T-helper 2 cell (primary cell): ENCODE results near the gene ZBTB7A.
A peak's percentile ranks its signal among the peaks of the same experiment; 100 is the strongest.

Experiments
- DNase-seq, 5 experiments: peaks; one replicate each; pipeline versions ENCODE4 v3.0.0 to v3.0.0-alpha.2; 2012 to 2022

Gene ZBTB7A

GRCh38 chr19:4067396-4068046 is 822 bp upstream of the ZBTB7A start:
- DNase-seq: peak in 1 of 5 experiments; percentile 55

- peak in 2 of 5 experiments; percentile 41 to 56 for DNase-seq
Observed at GRCh38 chr19:4066176-4066606, 508 bp downstream of the ZBTB7A start.

GRCh38 chr19:4065430-4066175 is 1.1 kb downstream of the ZBTB7A start:
- peak; percentile 94 to 99 (median 97) for DNase-seq

GRCh38 chr19:4064496-4065260 is 2.0 kb downstream of the ZBTB7A start:
- peak in 3 of 5 experiments; percentile 40 to 62 (median 58) for DNase-seq

- DNase-seq: no peak
Observed at GRCh38 chr19:4064149-4064495, 2.6 kb downstream of the ZBTB7A start.

DNA sequence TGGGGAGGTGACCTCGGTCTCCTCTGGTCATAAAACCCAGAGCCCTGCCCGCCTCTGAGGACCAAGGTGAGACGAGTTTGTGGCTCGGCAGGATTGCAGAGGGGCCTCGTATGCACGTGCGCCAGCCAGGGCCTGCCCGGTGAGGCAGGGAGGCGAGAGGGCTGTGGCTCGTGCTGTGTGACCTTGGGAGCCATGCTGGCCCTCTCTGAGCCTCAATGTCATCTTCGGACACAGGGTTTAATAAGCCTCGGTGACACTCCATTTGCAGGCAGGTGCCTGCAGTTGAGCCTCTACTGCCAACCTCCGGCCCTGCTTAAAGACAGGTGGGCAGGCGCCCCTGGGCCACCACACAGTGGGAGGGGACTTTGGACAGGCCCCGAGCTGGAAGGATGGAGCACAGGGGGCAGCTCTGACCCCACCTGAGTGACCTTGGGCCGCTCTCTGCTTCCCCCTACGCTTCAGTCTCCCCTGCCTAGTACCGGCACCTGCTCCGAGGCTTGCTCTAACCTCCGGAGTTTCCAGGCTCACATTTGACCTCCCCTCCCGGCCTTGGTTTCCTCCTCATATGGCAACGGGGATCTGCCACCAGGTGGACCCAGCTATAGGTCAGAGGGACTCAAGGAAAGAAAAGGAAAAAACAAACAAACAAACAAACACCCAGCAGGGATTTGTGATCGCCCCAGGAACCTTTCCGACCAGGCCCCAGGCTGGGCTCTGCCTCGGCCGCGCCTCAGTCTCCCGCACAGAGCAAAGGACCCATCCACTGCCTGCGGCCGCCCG is 3.1 kb downstream of the ZBTB7A start:
- DNase-seq: no peak

- no peak for DNase-seq
Observed at GRCh38 chr19:4062419-4063368, 4.0 kb downstream of the ZBTB7A start.

DNA sequence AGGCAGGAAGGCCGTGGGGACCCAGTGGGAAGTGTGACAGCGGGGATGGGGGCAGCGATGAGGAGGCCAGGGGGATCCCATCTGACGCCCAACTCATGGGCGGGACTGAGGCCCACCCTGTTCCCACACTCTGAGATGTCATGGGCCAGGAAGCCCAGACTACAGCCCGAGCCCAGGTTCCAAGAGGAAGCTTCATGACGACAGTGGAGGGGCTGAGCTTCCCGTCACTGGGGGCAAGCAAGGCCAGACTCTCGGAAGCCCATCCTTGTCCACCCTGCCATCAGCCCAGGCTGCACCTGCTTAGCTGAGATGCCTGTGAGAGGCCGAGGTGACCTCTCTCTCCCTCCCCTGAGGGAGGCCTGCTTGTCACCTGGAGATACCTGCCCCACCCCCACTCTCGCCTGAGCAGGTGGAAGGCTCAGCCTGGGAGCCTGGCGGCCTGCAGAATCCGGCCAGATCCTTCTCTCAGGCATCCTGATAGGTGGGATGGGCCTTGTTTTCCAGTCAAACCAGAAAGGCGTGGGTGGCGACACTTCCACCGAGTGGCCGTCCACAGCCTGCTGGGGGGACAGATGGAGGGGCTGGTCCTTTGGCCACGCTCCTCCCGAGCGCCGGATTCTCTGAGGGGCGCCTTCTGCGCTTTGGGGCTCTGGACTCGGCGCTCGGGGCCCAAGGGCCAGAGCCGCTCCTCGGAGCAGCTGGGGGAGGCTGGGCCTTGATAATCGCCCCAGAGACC is 4.8 kb downstream of the ZBTB7A start:
- no peak for DNase-seq

GRCh38 chr19:4061178-4061682 is 5.5 kb downstream of the ZBTB7A start:
- peak in 1 of 5 experiments; percentile 42 for DNase-seq

- DNase-seq: no peak
Observed at GRCh38 chr19:4060621-4061177, 6.0 kb downstream of the ZBTB7A start.

DNA sequence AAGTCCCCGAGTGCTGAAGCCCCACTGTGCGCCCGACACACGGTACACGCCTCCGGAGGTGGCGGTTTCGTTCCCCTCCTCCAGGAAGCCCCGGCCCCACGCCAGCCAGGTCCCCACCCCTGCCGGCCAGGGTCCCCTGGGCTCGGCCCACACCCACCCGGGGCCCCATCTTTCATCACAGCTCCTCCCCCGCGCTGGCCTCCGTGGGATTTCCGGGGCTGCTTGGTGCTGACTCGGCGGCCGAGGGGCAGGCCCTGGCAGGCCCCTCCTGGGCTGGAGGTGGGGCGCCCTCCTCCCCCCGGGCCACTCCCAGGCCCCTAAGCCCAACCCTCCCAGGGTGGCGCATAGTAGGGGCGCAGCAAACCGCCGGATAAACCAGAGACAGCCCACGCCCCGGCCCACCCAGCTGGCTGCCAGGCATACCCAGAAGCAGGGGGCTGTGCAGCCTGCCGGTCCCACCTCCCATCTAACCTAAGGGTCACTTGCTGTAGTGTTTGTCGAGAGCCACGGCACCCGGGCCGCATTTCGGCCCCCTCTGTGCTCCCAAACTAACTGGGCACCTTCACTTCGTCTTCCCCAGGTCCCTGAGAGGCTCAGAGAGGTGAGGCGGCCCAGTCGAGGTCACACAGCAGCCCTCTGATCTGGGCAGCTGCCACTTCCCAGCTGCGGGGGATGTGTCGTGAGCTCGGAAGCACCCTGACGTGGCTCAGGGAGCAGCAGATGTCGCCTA is 6.6 kb downstream of the ZBTB7A start:
- DNase-seq: peak; percentile 33 to 79 (median 47)

GRCh38 chr19:4059453-4059871 is 7.2 kb downstream of the ZBTB7A start:
- DNase-seq: no peak

DNA sequence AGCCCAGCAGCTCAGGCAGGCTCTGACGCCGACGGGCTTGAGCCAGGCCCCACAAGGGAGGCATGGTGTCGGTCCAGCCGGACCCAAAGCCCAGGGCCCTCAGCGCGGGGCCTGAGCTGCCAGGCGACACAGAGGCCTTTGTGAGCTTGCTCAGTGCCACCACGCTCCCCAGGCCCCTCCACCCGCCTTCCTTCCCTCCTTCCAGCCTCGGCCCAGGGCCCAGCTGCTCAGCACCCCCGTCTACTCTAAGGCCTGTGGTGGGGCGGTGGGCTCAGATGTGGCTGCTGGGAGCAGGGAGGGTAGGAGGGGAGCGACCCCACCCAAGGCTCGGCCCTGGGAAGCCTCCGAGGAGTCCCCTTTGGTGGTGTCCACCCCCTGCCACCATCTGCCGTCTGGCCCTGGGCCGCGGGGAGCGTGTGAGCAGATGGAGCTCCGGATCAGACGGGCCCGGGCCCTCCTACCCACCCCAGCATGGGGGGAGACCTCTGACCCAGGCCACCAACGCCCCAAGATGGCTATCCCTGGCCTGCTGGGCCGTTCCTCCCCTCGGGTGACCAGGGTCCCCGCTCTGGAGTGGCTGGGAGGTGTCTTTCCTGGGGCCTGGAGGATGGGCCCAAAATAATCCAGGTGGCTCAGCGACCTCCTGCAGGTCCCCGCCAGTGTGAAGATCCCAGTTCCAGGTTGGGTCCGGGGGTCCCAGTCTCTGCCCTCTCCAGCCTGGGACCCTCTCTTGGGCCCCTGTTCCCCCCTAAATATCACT is 7.8 kb downstream of the ZBTB7A start:
- DNase-seq: no peak

- DNase-seq: peak in 2 of 5 experiments; percentile 37 to 56
Observed at GRCh38 chr19:4057931-4058692, 8.6 kb downstream of the ZBTB7A start.

GRCh38 chr19:4055209-4055552 is 11.5 kb downstream of the ZBTB7A start:
- no peak for DNase-seq

- no peak for DNase-seq
Observed at GRCh38 chr19:4054441-4055208, 12.1 kb downstream of the ZBTB7A start.
